B cell (primary cell): ENCODE data around the gene NEDD4. TPM values are rescaled to one million over a fixed set of nuclear protein-coding genes. Genes with fewer than 3 reads are reported as not detected.

Experiments used
- ATAC-seq: fragments of 200-7000 bp; cut with Tn5 transposase; one replicate; pipeline ENCODE4 v1.10.0; 2021; ENCODE audit warnings: low read depth, mild to moderate bottlenecking, moderate number of reproducible peaks, moderate library complexity
- CTCF ChIA-PET: fragments of 350-600 bp; sonication (Branson Sonifier 250); formaldehyde crosslinking; loops from one replicate; lab custom pipeline; 2021; ENCODE audit warnings: antibody characterized with exemption, inconsistent platforms; lab: Charles Lee
- POLR2A ChIA-PET: fragments of 350-600 bp; sonication (Branson Sonifier 250); formaldehyde crosslinking; loops from one replicate; lab custom pipeline; 2021; ENCODE audit warnings: antibody characterized with exemption; lab: Charles Lee
- DNase-seq: peaks from one replicate; pipeline ENCODE4 v3.0.0; 2013
- H2AFZ ChIP-seq: 2 replicates; pipeline ENCODE4 v1.6.1; 2012; ENCODE audit warnings: mild to moderate bottlenecking, low read depth, low read length; ENCODE audit not compliant: insufficient read depth, poor library complexity, severe bottlenecking
- H3K27ac ChIP-seq, 2 donors: 1 replicate in 1 of 2; 2 replicates in 1 of 2; pipeline ENCODE4 v1.5.1; 2012 to 2013; ENCODE audit warnings: low read length in 2 of 2, mild to moderate bottlenecking in 2 of 2, moderate library complexity in 1 of 2
- H3K27me3 ChIP-seq, 4 experiments: fragments of 200-600 bp in 1 of 4; sonication (generic) in 1 of 4; replicated peaks in 1 of 4; 1 replicate in 2 of 4; 2 replicates in 2 of 4; pipeline versions ENCODE4 v1.6.1 to v1.7.0; 2013 to 2016; ENCODE audit warnings: low read length in 3 of 4, mild to moderate bottlenecking in 2 of 4, mixed read lengths in 1 of 4, moderate library complexity in 1 of 4; ENCODE audit not compliant: insufficient read depth in 4 of 4, control insufficient read depth in 3 of 4; ENCODE audit errors: control extremely low read depth in 1 of 4
- H3K36me3 ChIP-seq, 2 experiments: replicated peaks in 1 of 2; 1 replicate in 1 of 2; 2 replicates in 1 of 2; pipeline versions ENCODE4 v1.6.1 to v1.7.1; 2013; ENCODE audit warnings: low read length in 1 of 2; ENCODE audit not compliant: insufficient read depth in 2 of 2, control insufficient read depth in 1 of 2; ENCODE audit errors: control extremely low read depth in 1 of 2, extremely low read depth in 1 of 2
- H3K4me1 ChIP-seq, 2 donors: fragments of 200-600 bp in 1 of 2; sonication (generic) in 1 of 2; 1 replicate in 1 of 2; 2 replicates in 1 of 2; pipeline versions ENCODE4 v1.5.1 to v1.6.1; 2013 to 2017; ENCODE audit warnings: low read length in 2 of 2; ENCODE audit not compliant: control insufficient read depth in 2 of 2, insufficient read depth in 2 of 2
- H3K4me2 ChIP-seq: replicated peaks from 2 replicates; pipeline ENCODE3; 2012; ENCODE audit warnings: mild to moderate bottlenecking, low read depth, low read length; ENCODE audit not compliant: poor library complexity, severe bottlenecking
- H3K4me3 ChIP-seq, 5 experiments: fragments of 200-600 bp in 1 of 5; sonication (generic) in 1 of 5; 1 replicate in 3 of 5; 2 replicates in 2 of 5; pipeline versions ENCODE4 v1.5.1 to v1.7.0; 2011 to 2016; ENCODE audit warnings: low read length in 4 of 5, mild to moderate bottlenecking in 4 of 5, low read depth in 2 of 5, control low read depth in 1 of 5, moderate library complexity in 1 of 5; ENCODE audit not compliant: insufficient read depth in 1 of 5; ENCODE audit errors: control extremely low read depth in 1 of 5, extremely low read depth in 1 of 5
- H3K79me2 ChIP-seq: fragments of 200-600 bp; sonication (generic); one replicate; pipeline ENCODE4 v1.6.0; 2016; ENCODE audit warnings: low read length; ENCODE audit not compliant: control insufficient read depth, insufficient read depth
- H3K9ac ChIP-seq: fragments of 200-600 bp; sonication (generic); 2 replicates; pipeline ENCODE4 v1.6.1; 2017; ENCODE audit warnings: mild to moderate bottlenecking, low read length, moderate library complexity
- H3K9me3 ChIP-seq, 3 donors: one replicate each; pipeline versions ENCODE4 v1.6.1 to v1.7.1; 2013; ENCODE audit warnings: low read length in 2 of 3; ENCODE audit not compliant: control insufficient read depth in 2 of 3, insufficient read depth in 1 of 3; ENCODE audit errors: control extremely low read depth in 1 of 3
- H4K20me1 ChIP-seq: 2 replicates; pipeline ENCODE4 v1.6.0; 2012; ENCODE audit warnings: mild to moderate bottlenecking, low read length; ENCODE audit not compliant: insufficient read depth, control insufficient read depth, poor library complexity, severe bottlenecking
- H3K27ac Mint-ChIP-seq: one replicate; pipeline ENCODE4 v1.8.0; 2021; ENCODE audit warnings: mixed read lengths
- H3K27me3 Mint-ChIP-seq: one replicate; pipeline ENCODE4 v1.8.0; 2021; ENCODE audit warnings: mixed read lengths
- H3K4me1 Mint-ChIP-seq: one replicate; pipeline ENCODE4 v1.8.0; 2021; ENCODE audit warnings: mixed read lengths
- H3K4me3 Mint-ChIP-seq: one replicate; pipeline ENCODE4 v1.8.0; 2021; ENCODE audit warnings: mixed read lengths
- H3K9me3 Mint-ChIP-seq: one replicate; pipeline ENCODE4 v1.8.0; 2022; ENCODE audit warnings: mixed read lengths; ENCODE audit not compliant: insufficient read depth
- CTCF ChIP-seq: fragments of 200-600 bp; IDR thresholded peaks from one replicate; pipeline ENCODE4 v1.8.0; 2022; ENCODE audit warnings: antibody characterized with exemption, mild to moderate bottlenecking
- EZH2 ChIP-seq: IDR thresholded peaks from 2 replicates; pipeline ENCODE4 v1.6.1; 2012; ENCODE audit warnings: borderline replicate concordance, low read depth, mild to moderate bottlenecking, moderate library complexity, low read length; ENCODE audit not compliant: insufficient read depth, poor library complexity, severe bottlenecking
- WGBS: methylation state at CpG from one replicate; pipeline ENCODE4 v1.1.5; 2013; ENCODE audit warnings: missing lambda C conversion rate; ENCODE audit not compliant: insufficient coverage; 5-methylcytosine and 5-hydroxymethylcytosine counted together
- intact Hi-C: fragments of 100-400 bp; cut with micrococcal nuclease; formaldehyde crosslinking; loops from one replicate; pipeline ENCODE4 v1.10.0; 2022
- polyA plus RNA-seq: library from polyadenylated mRNA; depleted of rRNA; stranded (reverse); fragments of >200 nt; gene quantifications from 2 replicates; pipeline ENCODE4 v1.2.3, GENCODE V29; 2012
- total RNA-seq, 2 donors: library from RNA; stranded (reverse); fragments of 120-200 nt in 1 of 2; gene quantifications; 1 replicate in 1 of 2; 2 replicates in 1 of 2; pipeline versions ENCODE4 v1.2.3 to v1.2.4, GENCODE V29; 2013 to 2022

Gene NEDD4
- total and polyA plus RNA-seq, 2 donors (not counting 1 experiment from before 2014, with no cell fraction given), result 0.03 to 2.3 TPM

DNA sequence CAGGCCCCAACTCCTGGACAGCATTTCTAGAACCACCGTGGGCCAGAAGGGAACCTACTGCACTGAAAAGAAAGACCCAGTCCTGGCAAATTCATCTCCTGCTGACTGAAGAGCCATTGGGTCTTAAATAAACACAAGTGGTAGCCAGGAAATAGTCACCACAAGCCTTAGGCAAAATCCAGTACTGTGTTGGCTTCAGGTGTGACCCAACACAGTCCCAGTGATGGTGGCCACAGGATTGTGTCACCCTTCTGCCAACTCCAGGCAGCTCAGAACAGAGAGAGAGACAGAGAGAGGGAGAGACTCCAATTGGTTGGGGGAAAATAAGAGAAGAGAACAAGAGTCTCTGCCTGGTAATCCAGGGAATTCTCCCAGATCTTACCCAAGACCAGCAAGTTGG, 23.1 kb downstream of the NEDD4 start:
- intact Hi-C loops, result no loop called here
- peaks cover 0 to 3% (median 0%) of the 10 kb centered on the region in 4 experiments for H3K27me3 ChIP-seq
- no peaks in the 10 kb centered on the region for H4K20me1 ChIP-seq
- Mint-ChIP-seq H3K4me1 (no peaks in the 10 kb centered on the region), H3K9me3 (no peaks in the 10 kb centered on the region), H3K27me3 (peaks cover 15% of the 10 kb centered on the region), H3K27ac (no peak overlapping the region), H3K4me3 (no peak overlapping the region)
- WGBS, result 92% methylated on average over 1 of the region's 1 CpG
- ATAC-seq (no peak), DNase-seq (no peak)
- H3K27ac ChIP-seq, result no peak overlapping the region
- H3K4me2 ChIP-seq, result no peak overlapping the region
- H3K9me3 ChIP-seq, result no peaks in the 10 kb centered on the region
- ChIA-PET CTCF (no interaction called here), POLR2A (no interaction called here)
- no peak overlapping the region for H3K4me3 ChIP-seq
- H2AFZ ChIP-seq, result no peak overlapping the region
- TF ChIP-seq EZH2 (no peak), CTCF (no peak)
- H3K4me1 ChIP-seq, result no peaks in the 10 kb centered on the region
- H3K79me2 ChIP-seq, result no peaks in the 10 kb centered on the region
- no peak overlapping the region for H3K9ac ChIP-seq
- H3K36me3 ChIP-seq, result no peaks in the 10 kb centered on the region

DNA sequence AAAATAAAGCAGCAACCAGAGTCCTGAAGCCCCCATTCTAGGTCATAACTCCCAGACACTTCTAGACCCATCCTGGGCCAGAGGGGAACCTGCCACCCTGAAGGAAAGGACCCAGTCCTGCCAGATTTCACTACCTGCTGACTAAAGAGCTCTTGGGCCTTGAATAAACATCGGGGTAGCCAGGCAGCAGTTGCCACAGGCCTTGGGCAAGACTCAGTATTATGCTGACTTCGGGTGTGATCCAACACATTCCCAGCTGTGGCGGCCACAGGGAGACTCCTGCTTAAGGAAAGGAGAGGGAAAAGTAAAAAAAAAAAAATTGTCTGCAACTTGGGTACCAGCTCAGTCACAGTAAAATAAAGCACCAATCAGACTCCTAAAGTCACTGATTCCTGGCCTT, 23.8 kb downstream of the NEDD4 start:
- H3K27ac Mint-ChIP-seq, result no peak overlapping the region
- Histone ChIP-seq H3K4me2 (no peak overlapping the region), H2AFZ (no peak overlapping the region), H3K4me3 (no peak overlapping the region), H3K27ac (no peak overlapping the region), H3K9ac (no peak overlapping the region), H3K36me3 (no peaks in the 10 kb centered on the region), H3K79me2 (no peaks in the 10 kb centered on the region), H3K4me1 (no peaks in the 10 kb centered on the region), H3K9me3 (no peaks in the 10 kb centered on the region), H3K27me3 (peaks cover 0 to 3% (median 0%) of the 10 kb centered on the region in 4 experiments), H4K20me1 (no peaks in the 10 kb centered on the region)
- DNase-seq, result no peak
- no peak for ATAC-seq
- no peaks in the 10 kb centered on the region for H3K9me3 Mint-ChIP-seq
- 100% methylated on average over 1 of the region's 3 CpGs for WGBS
- peaks cover 14% of the 10 kb centered on the region for H3K27me3 Mint-ChIP-seq
- TF ChIP-seq CTCF, result no peak
- TF ChIP-seq EZH2, result no peak
- ChIA-PET POLR2A (no interaction called here), CTCF (no interaction called here)
- no peaks in the 10 kb centered on the region for H3K4me1 Mint-ChIP-seq
- intact Hi-C loops, result no loop called here
- no peak overlapping the region for H3K4me3 Mint-ChIP-seq
